GM12878 (cell line): ENCODE measurements around the gene KIRREL1. TPM values are rescaled to one million over a fixed set of nuclear protein-coding genes. Genes with fewer than 3 reads are reported as not detected.

ENCODE experiments used
- ATAC-seq: fragments of 200-7000 bp; cut with Tn5 transposase; 3 replicates; pipeline ENCODE4 v1.9.1; 2020; ENCODE audit warnings: mild to moderate bottlenecking, moderate library complexity
- BruUV-seq: library from RNA; stranded (reverse); fragments of 400-500 nt; replicated peaks from 2 replicates; lab custom pipeline; 2021; lab: Mats Ljungman, UMichigan
- CTCF ChIA-PET: fragments of 300-600 bp; sonication (Branson Sonifier 250); formaldehyde crosslinking; extraction: SDS; loops from one replicate; lab custom pipeline; 2021; ENCODE audit warnings: inconsistent platforms; lab: Yijun Ruan, JAX
- POLR2A ChIA-PET: fragments of 350-600 bp; formaldehyde crosslinking; extraction: SDS; loops from one replicate; lab custom pipeline; 2021; ENCODE audit warnings: inconsistent platforms; lab: Charles Lee
- RAD21 ChIA-PET: fragments of 300-600 bp; sonication (Branson Sonifier 250); formaldehyde crosslinking; loops from one replicate; lab custom pipeline; 2023; ENCODE audit warnings: antibody characterized with exemption; ENCODE audit not compliant: unreplicated experiment; lab: Charles Lee
- SMC1A ChIA-PET: fragments of 300-600 bp; sonication (Branson Sonifier 250); formaldehyde crosslinking; loops from one replicate; lab custom pipeline; 2023; ENCODE audit not compliant: unreplicated experiment, uncharacterized antibody; lab: Charles Lee
- DNase-seq: peaks from one replicate; pipeline ENCODE4 v3.0.0-alpha.2; 2011; ENCODE audit warnings: low read depth, low spot score
- FAIRE-seq: peaks from 3 replicates; lab custom pipeline; 2011; peaks lifted over from hg19 to GRCh38; lab: Jason Lieb, UNC
- H2AFZ ChIP-seq: 2 replicates; pipeline ENCODE4 v1.6.0; 2011; ENCODE audit warnings: low read depth, low read length, control low read depth; ENCODE audit not compliant: control insufficient read depth
- H3K27ac ChIP-seq: 2 replicates; pipeline ENCODE4 v1.5.1; 2011; ENCODE audit warnings: control low read depth; ENCODE audit not compliant: control insufficient read depth, insufficient read depth
- H3K27me3 ChIP-seq, 2 experiments: replicated peaks in 1 of 2; 2 replicates each; pipeline versions ENCODE4 v1.6.0 to v1.6.1; 2011; ENCODE audit warnings: low read length in 1 of 2; ENCODE audit not compliant: control insufficient read depth in 2 of 2, insufficient read depth in 2 of 2
- H3K36me3 ChIP-seq, 2 experiments: 2 replicates each; pipeline ENCODE4 v1.5.1; 2011; ENCODE audit warnings: low read length in 1 of 2; ENCODE audit not compliant: control insufficient read depth in 2 of 2, insufficient read depth in 2 of 2
- H3K4me1 ChIP-seq: 2 replicates; pipeline ENCODE4 v1.6.1; 2011; ENCODE audit warnings: mild to moderate bottlenecking, low read length, moderate library complexity, mixed read lengths; ENCODE audit not compliant: control insufficient read depth, insufficient read depth
- H3K4me2 ChIP-seq: 2 replicates; pipeline ENCODE4 v1.6.0; 2011; ENCODE audit warnings: control low read depth; ENCODE audit not compliant: control insufficient read depth, insufficient read depth
- H3K4me3 ChIP-seq: fragments of 200-600 bp; sonication (generic); 2 replicates; pipeline ENCODE4 v1.5.1; 2016
- H3K79me2 ChIP-seq: 2 replicates; pipeline ENCODE4 v1.6.0; 2011; ENCODE audit warnings: low read length; ENCODE audit not compliant: control insufficient read depth, insufficient read depth
- H3K9ac ChIP-seq: 2 replicates; pipeline ENCODE4 v1.8.0; 2011; ENCODE audit warnings: low read length, control low read depth, mixed read lengths; ENCODE audit not compliant: control insufficient read depth, insufficient read depth
- H3K9me3 ChIP-seq: replicated peaks from 3 replicates; pipeline ENCODE4 v1.5.1; 2011; ENCODE audit warnings: mild to moderate bottlenecking, low read length; ENCODE audit not compliant: control insufficient read depth, insufficient read depth
- H4K20me1 ChIP-seq: 2 replicates; pipeline ENCODE4 v1.6.0; 2011; ENCODE audit not compliant: control insufficient read depth, insufficient read depth
- BCL11A ChIP-seq: IDR thresholded peaks from 2 replicates; pipeline ENCODE4 v1.6.1; 2011; ENCODE audit warnings: low read depth, low read length
- CHD2 ChIP-seq: IDR thresholded peaks from 2 replicates; pipeline ENCODE4 v1.6.1; 2011; ENCODE audit warnings: low read depth, low read length, improper control_type of control experiment, borderline replicate concordance
- IKZF1 ChIP-seq: fragments of 450-650 bp; conservative IDR thresholded peaks from 2 replicates; pipeline ENCODE4 v1.6.1; 2017; ENCODE audit warnings: antibody characterized with exemption, mild to moderate bottlenecking
- NFIC ChIP-seq: IDR thresholded peaks from 2 replicates; pipeline ENCODE4 v1.6.1; 2012; ENCODE audit warnings: low read depth, mild to moderate bottlenecking, inconsistent platforms, low read length, moderate library complexity
- NR2C2 ChIP-seq: IDR thresholded peaks from 2 replicates; pipeline ENCODE4 v1.6.1; 2011; ENCODE audit warnings: borderline replicate concordance, low read depth; ENCODE audit not compliant: control insufficient read depth, insufficient read length
- RAD21 ChIP-seq: IDR thresholded peaks from 2 replicates; pipeline ENCODE4 v1.6.1; 2011; ENCODE audit warnings: mild to moderate bottlenecking, low read depth, low read length, moderate library complexity; ENCODE audit not compliant: insufficient read depth
- SMC3 ChIP-seq: IDR thresholded peaks from 2 replicates; pipeline ENCODE4 v1.6.1; 2011; ENCODE audit warnings: low read length, improper control_type of control experiment, borderline replicate concordance
- YY1 ChIP-seq: IDR thresholded peaks from 2 replicates; pipeline ENCODE4 v1.6.1; 2011; ENCODE audit warnings: low read depth, mild to moderate bottlenecking, low read length
- ZNF384 ChIP-seq: IDR thresholded peaks from 2 replicates; pipeline ENCODE4 v1.6.1; 2012; ENCODE audit warnings: low read depth, mild to moderate bottlenecking, low read length, improper control_type of control experiment, borderline replicate concordance
- WGBS: methylation state at CpG from one replicate; pipeline ENCODE4 v1.1.6; 2016; ENCODE audit warnings: low lambda C conversion rate; ENCODE audit not compliant: insufficient replicate concordance, insufficient coverage; ENCODE audit errors: missing lambda C conversion rate; 5-methylcytosine and 5-hydroxymethylcytosine counted together
- in situ Hi-C: fragments of 300-500 bp; cut with MboI; formaldehyde crosslinking; loops from 9 replicates; pipeline ENCODE4 v1.14.3; 2018; ENCODE audit warnings: mixed read lengths
- intact Hi-C: fragments of 100-400 bp; cut with micrococcal nuclease; formaldehyde crosslinking; loops from one replicate; pipeline ENCODE4 v1.14.2; 2022; ENCODE audit not compliant: unreplicated experiment
- polyA plus RNA-seq, 11 experiments: library from polyadenylated mRNA; depleted of rRNA in 4 of 11; unstranded in 6 of 11; stranded (reverse) in 5 of 11; fragments of >200 nt; fragmentation: Nextera tagmentation in 4 of 11; fragmentation: Illumina TruSeq in 1 of 11; extraction: Ambion mirVana in 4 of 11; extraction: Trizol in 1 of 11; gene quantifications; 1 replicate in 1 of 11; 2 replicates in 10 of 11; pipeline versions ENCODE4 v1.2.1 to v1.2.3, GENCODE V29; 2011 to 2016; ENCODE audit warnings: inconsistent platforms in 2 of 11, missing spikeins in 2 of 11, low read depth in 1 of 11
- total RNA-seq, 4 experiments: library from RNA; depleted of rRNA in 3 of 4; stranded (reverse); fragments of >200 nt in 3 of 4; fragmentation: Illumina TruSeq in 1 of 4; extraction: Trizol in 1 of 4; gene quantifications; 2 replicates each; pipeline versions ENCODE4 v1.2.1 to v1.2.3, GENCODE V29; 2013 to 2021
- TF ChIP-seq, protein P1 (sequence below), 3 experiments: IDR thresholded peaks in 2 of 3; conservative IDR thresholded peaks in 1 of 3; 2 replicates each; pipeline ENCODE4 v1.5.1; 2011; ENCODE audit warnings: low read depth in 3 of 3, low read length in 3 of 3, mild to moderate bottlenecking in 3 of 3, control low read depth in 2 of 3, moderate library complexity in 2 of 3, inconsistent platforms in 1 of 3, mixed read lengths in 1 of 3; ENCODE audit not compliant: control insufficient read depth in 2 of 3, insufficient read depth in 1 of 3; ENCODE audit errors: extremely low read depth in 1 of 3

Gene KIRREL1
- total and polyA plus RNA-seq, 10 of the 15 experiments (the other 5 are each of a cell fraction or from before 2014, with no cell fraction given): 0.15 TPM; not detected in 9

DNA sequence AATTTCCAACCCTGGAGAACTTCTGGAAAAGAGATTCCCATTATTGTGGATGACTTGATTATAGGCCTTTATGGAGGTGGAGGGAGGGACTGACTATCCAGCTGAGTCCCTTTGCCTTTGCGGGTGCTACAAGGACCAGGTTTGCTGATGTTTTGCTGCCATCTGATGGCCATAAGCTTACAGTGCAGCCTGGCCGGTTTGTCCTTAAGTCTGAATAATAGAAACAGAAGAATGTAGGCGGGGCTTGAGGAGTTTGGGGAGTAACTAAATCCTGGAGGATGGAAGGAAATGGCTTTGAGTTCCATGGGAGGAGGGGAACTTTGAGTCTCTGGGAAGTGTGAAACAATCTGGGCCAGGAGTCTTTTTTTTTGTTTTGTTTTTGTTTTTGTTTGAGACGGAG, 131.6 kb downstream of the KIRREL1 start:
- H3K4me2 ChIP-seq: no peak overlapping the region
- 0% methylated on average over 3 of the region's 4 CpGs for WGBS
- peaks cover 4% of the 10 kb centered on the region for H3K4me1 ChIP-seq
- 0 out of 2 replicates have a peak, but pooled peaks have one; percentile 21 for TF ChIP-seq ZNF384
- no peak for TF ChIP-seq NR2C2
- TF ChIP-seq BCL11A: no peak
- TF ChIP-seq NFIC: no peak
- no peak for TF ChIP-seq CHD2
- TF ChIP-seq, protein P1, sequence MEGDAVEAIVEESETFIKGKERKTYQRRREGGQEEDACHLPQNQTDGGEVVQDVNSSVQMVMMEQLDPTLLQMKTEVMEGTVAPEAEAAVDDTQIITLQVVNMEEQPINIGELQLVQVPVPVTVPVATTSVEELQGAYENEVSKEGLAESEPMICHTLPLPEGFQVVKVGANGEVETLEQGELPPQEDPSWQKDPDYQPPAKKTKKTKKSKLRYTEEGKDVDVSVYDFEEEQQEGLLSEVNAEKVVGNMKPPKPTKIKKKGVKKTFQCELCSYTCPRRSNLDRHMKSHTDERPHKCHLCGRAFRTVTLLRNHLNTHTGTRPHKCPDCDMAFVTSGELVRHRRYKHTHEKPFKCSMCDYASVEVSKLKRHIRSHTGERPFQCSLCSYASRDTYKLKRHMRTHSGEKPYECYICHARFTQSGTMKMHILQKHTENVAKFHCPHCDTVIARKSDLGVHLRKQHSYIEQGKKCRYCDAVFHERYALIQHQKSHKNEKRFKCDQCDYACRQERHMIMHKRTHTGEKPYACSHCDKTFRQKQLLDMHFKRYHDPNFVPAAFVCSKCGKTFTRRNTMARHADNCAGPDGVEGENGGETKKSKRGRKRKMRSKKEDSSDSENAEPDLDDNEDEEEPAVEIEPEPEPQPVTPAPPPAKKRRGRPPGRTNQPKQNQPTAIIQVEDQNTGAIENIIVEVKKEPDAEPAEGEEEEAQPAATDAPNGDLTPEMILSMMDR (IDR thresholded peaks at IDR 0.05 in 2 of 3, conservative IDR thresholded peaks at IDR 0.05 in 1 of 3; ENCODE audit: control insufficient read depth in 2 of 3, extremely low read depth in 1 of 3, insufficient read depth in 1 of 3, low read depth in 3 of 3, low read length in 3 of 3): peak; percentile 88 to 95 (median 91)
- no peak for TF ChIP-seq IKZF1
- peak; percentile 97 for TF ChIP-seq RAD21
- TF ChIP-seq YY1: peak; percentile 58; the same call in 1 of the 2 replicates
- TF ChIP-seq SMC3: peak; percentile 83
- no peak overlapping the region for H3K4me3 ChIP-seq
- DNase-seq (peak; percentile 26), FAIRE-seq (peak; percentile 96), ATAC-seq (peak; percentile 94)
- in situ Hi-C loops: loop anchor here (5.0 kb wide), 1 partner anchor 163 kb away; no protein-coding TSS in a partner anchor
- no peak overlapping the region for H3K27ac ChIP-seq
- no peaks in the 10 kb centered on the region for H3K9me3 ChIP-seq
- H3K79me2 ChIP-seq: no peaks in the 10 kb centered on the region
- peaks cover 3% of the 10 kb centered on the region; the same call in 1 of the 2 replicates for H4K20me1 ChIP-seq
- H3K36me3 ChIP-seq: no peaks in the 10 kb centered on the region
- ChIA-PET SMC1A (interaction anchor here (0.9 to 2.7 kb wide), 25 partner anchors 10 to 544 kb away, joined by 3 to 21 read pairs (median 5); no protein-coding TSS in a partner anchor), CTCF (interaction anchor here (0.7 to 12.4 kb wide), 41 partner anchors 9 to 754 kb away, joined by 3 to 210 read pairs (median 5); no protein-coding TSS in a partner anchor), RAD21 (interaction anchor here (0.7 to 3.5 kb wide), 17 partner anchors 9 to 612 kb away, joined by 3 to 39 read pairs (median 8); no protein-coding TSS in a partner anchor), POLR2A (no interaction called here)
- H2AFZ ChIP-seq: no peak overlapping the region
- BruUV-seq: no TSS peak
- intact Hi-C loops: loop anchor here (1.0 to 10.0 kb wide), 4 partner anchors 30 to 250 kb away; no protein-coding TSS in a partner anchor
- peaks cover 0 to 2% of the 10 kb centered on the region in 2 experiments; a peak in 3 of 4 replicates for H3K27me3 ChIP-seq
- H3K9ac ChIP-seq: no peak overlapping the region
